Mesothelial cell of epicardium (in vitro differentiated cells): ENCODE measurements around the gene SPINK13. TPM values are rescaled to one million over a fixed set of nuclear protein-coding genes. Genes with fewer than 3 reads are reported as not detected.

Source experiments
- DNase-seq, 2 experiments: peaks; one replicate each; pipeline ENCODE4 v3.0.0; 2021; ENCODE audit warnings: low spot score in 2 of 2; ENCODE audit not compliant: unreplicated experiment in 2 of 2
- H3K27ac Mint-ChIP-seq: 2 replicates; pipeline ENCODE4 v1.8.0; 2021; ENCODE audit warnings: mixed read lengths
- H3K27me3 Mint-ChIP-seq: 2 replicates; pipeline ENCODE4 v1.8.0; 2021; ENCODE audit warnings: low read depth, mixed read lengths
- H3K36me3 Mint-ChIP-seq: 2 replicates; pipeline ENCODE4 v1.8.0; 2021; ENCODE audit warnings: mixed read lengths
- H3K4me1 Mint-ChIP-seq: 2 replicates; pipeline ENCODE4 v1.8.0; 2021; ENCODE audit warnings: mixed read lengths
- H3K4me3 Mint-ChIP-seq: 2 replicates; pipeline ENCODE4 v1.8.0; 2021; ENCODE audit warnings: mild to moderate bottlenecking, moderate library complexity, mixed read lengths
- H3K9me3 Mint-ChIP-seq: 2 replicates; pipeline ENCODE4 v1.8.0; 2021; ENCODE audit warnings: mixed read lengths
- total RNA-seq: library from RNA; stranded (reverse); gene quantifications from 3 replicates; pipeline ENCODE4 v1.2.1, GENCODE V29; 2021
- TF ChIP-seq, protein P1 (sequence below): fragments of 200-600 bp; sonication (generic); IDR thresholded peaks from one replicate; pipeline ENCODE4 v1.5.0; 2021; ENCODE audit warnings: antibody characterized with exemption; ENCODE audit not compliant: unreplicated experiment

Gene SPINK13, protein sequence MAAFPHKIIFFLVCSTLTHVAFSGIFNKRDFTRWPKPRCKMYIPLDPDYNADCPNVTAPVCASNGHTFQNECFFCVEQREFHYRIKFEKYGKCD
- total RNA-seq = not detected in 3 replicates

DNA sequence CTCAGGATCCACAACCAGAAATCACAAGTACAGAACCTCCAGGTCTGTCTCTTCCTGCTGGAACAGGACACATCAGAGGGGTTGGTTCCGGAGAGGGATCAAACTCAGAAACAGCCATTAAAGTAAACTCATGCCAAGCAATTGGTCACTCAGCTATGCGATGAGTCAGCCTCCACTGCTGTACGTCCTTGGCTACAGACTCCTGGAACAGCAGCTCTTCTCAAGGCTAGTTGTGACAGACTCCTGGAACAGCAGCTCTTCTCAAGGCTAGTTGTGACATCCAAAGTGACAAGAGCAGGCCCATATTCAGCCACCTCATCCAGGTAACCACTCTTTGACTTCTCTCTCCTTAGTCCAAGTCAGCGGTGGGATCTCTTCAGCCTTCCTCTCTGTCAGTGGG, at the start of gene SPINK13:
Gene SPINK13 (plus strand): TSS at position 229 of the 400 bp plus-strand sequence. CDS start 1,279 bp downstream, outside the sequence.
- Mint-ChIP-seq H3K27ac (no peak within 1 kb of the TSS), H3K4me1 (no peaks in the 10 kb centered on the region)

DNA sequence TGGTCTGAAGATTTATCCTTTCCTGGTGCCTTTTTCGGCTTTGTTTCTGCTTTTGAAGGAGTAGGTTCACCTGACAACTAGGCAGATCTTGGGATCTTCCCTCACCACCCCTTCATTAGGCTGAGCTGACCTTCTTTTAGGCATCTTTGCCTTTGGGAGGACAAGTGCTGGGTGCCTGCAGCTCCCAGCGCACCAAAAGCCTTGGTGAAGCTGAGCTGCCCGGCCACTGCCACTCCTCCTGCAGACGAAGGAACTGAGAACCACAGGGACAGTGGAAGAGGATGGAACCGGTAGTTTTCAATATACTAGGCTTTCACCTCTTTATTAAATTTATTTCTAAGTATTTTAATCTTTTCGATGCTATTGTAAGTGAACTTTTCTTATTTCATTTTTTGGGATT, 47.1 kb upstream of the SPINK13 start:
- H3K4me1 Mint-ChIP-seq = no peaks in the 10 kb centered on the region
- TF ChIP-seq, protein P1, sequence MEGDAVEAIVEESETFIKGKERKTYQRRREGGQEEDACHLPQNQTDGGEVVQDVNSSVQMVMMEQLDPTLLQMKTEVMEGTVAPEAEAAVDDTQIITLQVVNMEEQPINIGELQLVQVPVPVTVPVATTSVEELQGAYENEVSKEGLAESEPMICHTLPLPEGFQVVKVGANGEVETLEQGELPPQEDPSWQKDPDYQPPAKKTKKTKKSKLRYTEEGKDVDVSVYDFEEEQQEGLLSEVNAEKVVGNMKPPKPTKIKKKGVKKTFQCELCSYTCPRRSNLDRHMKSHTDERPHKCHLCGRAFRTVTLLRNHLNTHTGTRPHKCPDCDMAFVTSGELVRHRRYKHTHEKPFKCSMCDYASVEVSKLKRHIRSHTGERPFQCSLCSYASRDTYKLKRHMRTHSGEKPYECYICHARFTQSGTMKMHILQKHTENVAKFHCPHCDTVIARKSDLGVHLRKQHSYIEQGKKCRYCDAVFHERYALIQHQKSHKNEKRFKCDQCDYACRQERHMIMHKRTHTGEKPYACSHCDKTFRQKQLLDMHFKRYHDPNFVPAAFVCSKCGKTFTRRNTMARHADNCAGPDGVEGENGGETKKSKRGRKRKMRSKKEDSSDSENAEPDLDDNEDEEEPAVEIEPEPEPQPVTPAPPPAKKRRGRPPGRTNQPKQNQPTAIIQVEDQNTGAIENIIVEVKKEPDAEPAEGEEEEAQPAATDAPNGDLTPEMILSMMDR = no peak
- no peaks in the 10 kb centered on the region for H3K36me3 Mint-ChIP-seq
- DNase-seq = no peak
- no peak overlapping the region for H3K27ac Mint-ChIP-seq
- H3K27me3 Mint-ChIP-seq = peaks cover 51% of the 10 kb centered on the region
- peaks cover 9% of the 10 kb centered on the region for H3K9me3 Mint-ChIP-seq
- no peak overlapping the region for H3K4me3 Mint-ChIP-seq

More for the DNA sequence above, at the start of gene SPINK13:
- Mint-ChIP-seq H3K27me3 (no peaks in the 10 kb centered on the region), H3K36me3 (no peaks in the 10 kb centered on the region), H3K4me3 (no peak within 1 kb of the TSS), H3K9me3 (peaks cover 12% of the 10 kb centered on the region)
- DNase-seq = no peak
- TF ChIP-seq, protein P1 = no peak

DNA sequence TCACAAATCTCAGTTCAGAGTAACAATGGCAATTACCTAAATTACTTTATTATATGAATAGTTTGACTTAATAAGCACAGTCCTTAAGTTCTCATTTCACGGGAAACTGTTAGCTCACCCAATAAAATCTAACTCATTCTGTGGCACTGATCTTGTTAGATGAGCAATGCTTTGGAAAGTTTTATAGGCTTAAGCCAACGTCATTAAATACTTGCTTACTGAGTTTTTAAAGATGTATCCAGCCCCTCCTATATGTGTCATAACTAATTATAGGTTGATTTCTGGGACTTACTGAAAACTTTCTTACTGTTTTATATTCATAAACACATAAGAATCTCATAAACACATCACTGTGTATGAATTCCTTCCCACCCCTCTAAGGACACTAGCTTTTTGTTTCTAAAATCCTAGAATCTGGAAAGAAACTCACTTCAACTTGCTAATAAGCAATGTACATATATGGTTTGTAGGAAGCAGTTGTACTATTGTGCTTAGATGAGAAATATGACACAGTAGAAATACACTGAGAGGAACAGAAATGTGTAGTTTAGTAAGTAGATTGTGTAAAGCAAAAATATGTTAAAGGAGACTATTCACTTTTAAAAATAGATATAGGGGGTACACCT, 44.4 kb upstream of the SPINK13 start:
- Mint-ChIP-seq H3K4me1 (no peaks in the 10 kb centered on the region), H3K27me3 (peaks cover 51% of the 10 kb centered on the region), H3K9me3 (no peaks in the 10 kb centered on the region), H3K27ac (no peak overlapping the region), H3K36me3 (no peaks in the 10 kb centered on the region), H3K4me3 (no peak overlapping the region)
- TF ChIP-seq, protein P1 = no peak
- DNase-seq = no peak

DNA sequence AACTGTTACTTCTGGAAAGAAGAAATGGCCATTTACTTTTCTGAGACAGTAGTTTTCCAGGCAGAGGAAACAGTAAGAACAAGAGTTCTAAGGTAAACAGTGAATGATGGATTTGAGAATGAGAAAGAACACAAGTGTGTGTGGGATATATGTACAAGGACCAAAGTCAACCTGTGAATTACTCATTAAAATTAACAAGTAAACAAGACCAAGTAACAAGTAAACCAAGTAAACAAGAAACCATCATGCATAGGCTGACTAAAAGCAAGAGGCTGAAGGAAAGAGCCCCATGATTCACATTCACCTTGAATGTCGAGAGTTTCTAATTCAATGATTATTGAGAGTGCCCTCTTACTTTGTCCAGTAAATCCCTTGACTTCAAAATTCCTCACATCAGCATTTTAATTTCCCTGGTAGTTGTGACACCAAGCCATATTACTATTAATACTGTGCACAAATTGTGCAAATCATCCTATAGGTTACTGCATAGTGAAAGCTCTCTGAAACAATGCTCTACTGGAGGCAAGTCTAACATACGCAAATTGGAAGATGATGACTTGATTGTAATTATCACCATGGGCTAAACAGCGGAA, 40.1 kb upstream of the SPINK13 start:
- H3K36me3 Mint-ChIP-seq = no peaks in the 10 kb centered on the region
- peaks cover 23% of the 10 kb centered on the region for H3K27me3 Mint-ChIP-seq
- no peak overlapping the region for H3K27ac Mint-ChIP-seq
- TF ChIP-seq, protein P1 = no peak
- no peak for DNase-seq
- no peak overlapping the region for H3K4me3 Mint-ChIP-seq
- H3K9me3 Mint-ChIP-seq = no peaks in the 10 kb centered on the region
- no peaks in the 10 kb centered on the region for H3K4me1 Mint-ChIP-seq

DNA sequence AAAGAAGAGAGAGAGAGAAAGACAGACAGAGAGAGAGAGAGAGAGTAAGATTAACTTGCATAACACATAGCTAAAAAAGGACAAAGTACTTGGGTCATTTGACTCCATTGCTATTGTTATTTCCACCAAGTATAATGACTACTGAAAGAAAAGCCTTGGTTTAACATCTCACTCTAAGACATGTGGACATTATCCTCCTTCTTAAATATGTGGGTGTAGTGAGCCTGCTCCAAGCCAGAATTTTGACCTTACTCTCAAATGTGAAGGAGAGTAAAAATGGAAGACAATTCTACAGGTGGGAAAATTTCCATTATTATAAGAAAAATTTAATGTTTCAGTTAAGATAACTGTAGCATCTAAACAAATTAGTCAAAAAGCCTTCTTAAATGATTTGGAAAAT, 38.8 kb upstream of the SPINK13 start:
- H3K4me3 Mint-ChIP-seq = no peak overlapping the region
- no peaks in the 10 kb centered on the region for H3K9me3 Mint-ChIP-seq
- peaks cover 18% of the 10 kb centered on the region for H3K27me3 Mint-ChIP-seq
- no peak overlapping the region for H3K27ac Mint-ChIP-seq
- DNase-seq = no peak
- TF ChIP-seq, protein P1 = no peak
- no peaks in the 10 kb centered on the region for H3K36me3 Mint-ChIP-seq
- no peaks in the 10 kb centered on the region for H3K4me1 Mint-ChIP-seq
